ENCODE results near the gene DHX35. TPM values are rescaled to one million over a fixed set of nuclear protein-coding genes. Genes with fewer than 3 reads are reported as not detected.
A peak's percentile ranks its signal among the peaks of the same experiment; 100 is the strongest.

DHX35 gene
- total RNA-seq, 6 donors from 2014 or later = 9.6 to 40.9 (median 12.0) TPM

- Histone ChIP-seq H3K27ac (no peak overlapping the region), H3K4me1 (peaks cover 0 to 6% (median 0%) of the 10 kb centered on the region in 4 donors), H3K27me3 (no peaks in the 10 kb centered on the region), H3K4me3 (no peak overlapping the region), H3K36me3 (peaks cover 3 to 51% (median 8%) of the 10 kb centered on the region in 4 donors), H3K9me3 (no peaks in the 10 kb centered on the region)
- ATAC-seq (ENCODE audit: low FRiP score in 2 of 2) = no peak
- 95 to 100% methylated on average over 1 of the region's 1 CpG for WGBS, 2 donors
- no peak for DNase-seq
- TF ChIP-seq CTCF (IDR thresholded peaks at IDR 0.05) (no peak), POLR2A (IDR thresholded peaks at IDR 0.05) (no peak), EP300 (IDR thresholded peaks at IDR 0.05) (no peak), POLR2AphosphoS5 (IDR thresholded peaks at IDR 0.05) (no peak)
Observed at GRCh38 chr20:38970302-38970701, 8.2 kb downstream of the DHX35 start.

GRCh38 chr20:38973107-38973506 is 11.0 kb downstream of the DHX35 start:
- DNase-seq (no peak), ATAC-seq (ENCODE audit: low FRiP score in 2 of 2) (no peak)
- Histone ChIP-seq H3K27me3 (no peaks in the 10 kb centered on the region), H3K9me3 (no peaks in the 10 kb centered on the region), H3K27ac (no peak overlapping the region), H3K4me3 (no peak overlapping the region), H3K36me3 (peaks cover 3 to 50% (median 8%) of the 10 kb centered on the region in 4 donors), H3K4me1 (peaks cover 0 to 6% (median 0%) of the 10 kb centered on the region in 4 donors)
- TF ChIP-seq CTCF (IDR thresholded peaks at IDR 0.05) (no peak), POLR2AphosphoS5 (IDR thresholded peaks at IDR 0.05) (no peak), POLR2A (IDR thresholded peaks at IDR 0.05) (no peak), EP300 (IDR thresholded peaks at IDR 0.05) (no peak)

GRCh38 chr20:38973645-38974044 is 11.5 kb downstream of the DHX35 start:
- Histone ChIP-seq H3K9me3 (no peaks in the 10 kb centered on the region), H3K27me3 (no peaks in the 10 kb centered on the region), H3K27ac (peak overlapping the region in 1 of 4 donors; percentile 20), H3K4me1 (peaks cover 0 to 6% (median 0%) of the 10 kb centered on the region in 4 donors), H3K4me3 (no peak overlapping the region), H3K36me3 (peaks cover 3 to 52% (median 8%) of the 10 kb centered on the region in 4 donors)
- ATAC-seq (ENCODE audit: low FRiP score in 2 of 2) (no peak), DNase-seq (no peak)
- TF ChIP-seq POLR2A (IDR thresholded peaks at IDR 0.05) = no peak
- TF ChIP-seq EP300 (IDR thresholded peaks at IDR 0.05) = no peak
- TF ChIP-seq CTCF (IDR thresholded peaks at IDR 0.05) = no peak
- no peak for TF ChIP-seq POLR2AphosphoS5 (IDR thresholded peaks at IDR 0.05)
- WGBS, 2 donors = 80 to 86% methylated on average over 5 of the region's 5 CpGs

GRCh38 chr20:38975539-38976120 is 13.5 kb downstream of the DHX35 start:
- WGBS, 2 donors = 79 to 88% methylated on average over 2 of the region's 2 CpGs
- H3K4me3 ChIP-seq = no peak overlapping the region
- peaks cover 0 to 34% (median 1%) of the 10 kb centered on the region in 4 donors for H3K36me3 ChIP-seq
- H3K4me1 ChIP-seq = no peaks in the 10 kb centered on the region
- no peak overlapping the region for H3K27ac ChIP-seq
- DNase-seq (no peak), ATAC-seq (ENCODE audit: low FRiP score in 2 of 2) (no peak)
- no peak for TF ChIP-seq POLR2A (IDR thresholded peaks at IDR 0.05)
- TF ChIP-seq POLR2AphosphoS5 (IDR thresholded peaks at IDR 0.05) = no peak
- TF ChIP-seq EP300 (IDR thresholded peaks at IDR 0.05) = no peak
- TF ChIP-seq CTCF (IDR thresholded peaks at IDR 0.05) = no peak
- no peaks in the 10 kb centered on the region for H3K27me3 ChIP-seq
- no peaks in the 10 kb centered on the region for H3K9me3 ChIP-seq

- no peaks in the 10 kb centered on the region for H3K4me1 ChIP-seq
- H3K36me3 ChIP-seq = peaks cover 0 to 21% (median 0%) of the 10 kb centered on the region in 4 donors
- H3K4me3 ChIP-seq = no peak overlapping the region
- TF ChIP-seq EP300 (IDR thresholded peaks at IDR 0.05) (no peak), POLR2AphosphoS5 (IDR thresholded peaks at IDR 0.05) (no peak), CTCF (IDR thresholded peaks at IDR 0.05) (no peak), POLR2A (IDR thresholded peaks at IDR 0.05) (no peak)
- DNase-seq = no peak
- ATAC-seq (ENCODE audit: low FRiP score in 2 of 2) = no peak
- H3K27ac ChIP-seq = no peak overlapping the region
- no peaks in the 10 kb centered on the region for H3K9me3 ChIP-seq
- no peaks in the 10 kb centered on the region for H3K27me3 ChIP-seq
- 88 to 97% methylated on average over 2 of the region's 2 CpGs for WGBS, 2 donors
Observed at GRCh38 chr20:38979434-38979833, 17.3 kb downstream of the DHX35 start.
